KMS-11 (cell line): ENCODE measurements around the gene RPS6KA2.

Experiments used
- H2AFZ ChIP-seq: fragments of 200-600 bp; sonication (generic); 2 replicates; pipeline ENCODE4 v1.6.1; 2016; ENCODE audit warnings: antibody characterized with exemption, mixed run types, low read depth
- H3K27ac ChIP-seq: fragments of 200-600 bp; sonication (generic); 2 replicates; pipeline ENCODE4 v1.6.1; 2016; ENCODE audit warnings: mild to moderate bottlenecking, mixed run types
- H3K27me3 ChIP-seq: fragments of 200-600 bp; sonication (generic); 2 replicates; pipeline ENCODE4 v1.6.1; 2017; ENCODE audit warnings: mild to moderate bottlenecking, low read depth, mixed run types, moderate library complexity; ENCODE audit not compliant: insufficient read depth
- H3K36me3 ChIP-seq: fragments of 200-600 bp; sonication (generic); 2 replicates; pipeline ENCODE4 v1.6.1; 2017; ENCODE audit warnings: mild to moderate bottlenecking, mixed run types; ENCODE audit not compliant: insufficient read depth
- H3K4me1 ChIP-seq: fragments of 200-600 bp; sonication (generic); 2 replicates; pipeline ENCODE4 v1.6.1; 2016; ENCODE audit warnings: mild to moderate bottlenecking, low read depth, mixed run types; ENCODE audit not compliant: poor library complexity, severe bottlenecking
- H3K4me2 ChIP-seq: fragments of 200-600 bp; sonication (generic); 2 replicates; pipeline ENCODE4 v1.7.0; 2016; ENCODE audit warnings: mild to moderate bottlenecking, mixed run types
- H3K4me3 ChIP-seq: fragments of 200-600 bp; sonication (generic); IDR thresholded peaks from 2 replicates; pipeline ENCODE4 v1.6.1; 2017; ENCODE audit warnings: low read depth, low read length, mixed read lengths; ENCODE audit not compliant: insufficient read depth
- H3K79me2 ChIP-seq: fragments of 200-600 bp; sonication (generic); 2 replicates; pipeline ENCODE4 v1.6.1; 2016; ENCODE audit warnings: low read depth, mixed run types; ENCODE audit not compliant: insufficient read depth
- H3K9ac ChIP-seq: fragments of 200-600 bp; sonication (generic); 2 replicates; pipeline ENCODE4 v1.6.1; 2016; ENCODE audit warnings: mild to moderate bottlenecking, mixed run types
- H4K20me1 ChIP-seq: fragments of 200-600 bp; sonication (generic); 2 replicates; pipeline ENCODE4 v1.6.1; 2016; ENCODE audit warnings: mild to moderate bottlenecking, mixed run types; ENCODE audit not compliant: insufficient read depth
- TF ChIP-seq, protein P1 (sequence below): fragments of 200-600 bp; sonication (generic); conservative IDR thresholded peaks from 2 replicates; pipeline ENCODE4 v1.6.1; 2017; ENCODE audit warnings: low read depth, mild to moderate bottlenecking, antibody characterized with exemption, low read length, moderate library complexity, mixed read lengths

The RPS6KA2 gene

DNA sequence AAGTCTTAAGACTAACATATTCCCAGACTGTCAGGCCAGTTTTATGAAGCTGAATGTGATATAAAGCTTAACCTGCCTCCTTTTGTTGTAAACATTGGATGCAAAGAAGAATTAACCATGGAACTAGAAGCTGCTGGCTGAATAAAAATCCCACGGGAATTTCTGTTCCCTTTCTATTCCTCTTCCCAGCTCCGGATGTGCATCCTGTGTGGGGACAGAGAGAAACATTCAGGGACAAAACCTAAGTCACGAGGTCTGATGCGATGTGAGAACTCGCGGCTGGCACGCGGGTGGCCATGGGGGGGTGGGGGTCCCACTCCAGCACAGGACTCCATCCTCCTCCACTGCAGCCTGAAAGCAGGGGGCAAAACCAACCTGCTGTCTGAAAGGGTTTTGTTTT, 72.7 kb downstream of the RPS6KA2 start:
- Histone ChIP-seq H2AFZ (no peak overlapping the region), H3K79me2 (no peaks in the 10 kb centered on the region), H3K9ac (no peak overlapping the region), H3K4me2 (no peak overlapping the region), H3K36me3 (no peaks in the 10 kb centered on the region), H3K27me3 (no peaks in the 10 kb centered on the region), H3K4me3 (no peak overlapping the region), H4K20me1 (no peaks in the 10 kb centered on the region), H3K27ac (no peak overlapping the region), H3K4me1 (no peaks in the 10 kb centered on the region)
- TF ChIP-seq, protein P1, sequence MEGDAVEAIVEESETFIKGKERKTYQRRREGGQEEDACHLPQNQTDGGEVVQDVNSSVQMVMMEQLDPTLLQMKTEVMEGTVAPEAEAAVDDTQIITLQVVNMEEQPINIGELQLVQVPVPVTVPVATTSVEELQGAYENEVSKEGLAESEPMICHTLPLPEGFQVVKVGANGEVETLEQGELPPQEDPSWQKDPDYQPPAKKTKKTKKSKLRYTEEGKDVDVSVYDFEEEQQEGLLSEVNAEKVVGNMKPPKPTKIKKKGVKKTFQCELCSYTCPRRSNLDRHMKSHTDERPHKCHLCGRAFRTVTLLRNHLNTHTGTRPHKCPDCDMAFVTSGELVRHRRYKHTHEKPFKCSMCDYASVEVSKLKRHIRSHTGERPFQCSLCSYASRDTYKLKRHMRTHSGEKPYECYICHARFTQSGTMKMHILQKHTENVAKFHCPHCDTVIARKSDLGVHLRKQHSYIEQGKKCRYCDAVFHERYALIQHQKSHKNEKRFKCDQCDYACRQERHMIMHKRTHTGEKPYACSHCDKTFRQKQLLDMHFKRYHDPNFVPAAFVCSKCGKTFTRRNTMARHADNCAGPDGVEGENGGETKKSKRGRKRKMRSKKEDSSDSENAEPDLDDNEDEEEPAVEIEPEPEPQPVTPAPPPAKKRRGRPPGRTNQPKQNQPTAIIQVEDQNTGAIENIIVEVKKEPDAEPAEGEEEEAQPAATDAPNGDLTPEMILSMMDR, result no peak

DNA sequence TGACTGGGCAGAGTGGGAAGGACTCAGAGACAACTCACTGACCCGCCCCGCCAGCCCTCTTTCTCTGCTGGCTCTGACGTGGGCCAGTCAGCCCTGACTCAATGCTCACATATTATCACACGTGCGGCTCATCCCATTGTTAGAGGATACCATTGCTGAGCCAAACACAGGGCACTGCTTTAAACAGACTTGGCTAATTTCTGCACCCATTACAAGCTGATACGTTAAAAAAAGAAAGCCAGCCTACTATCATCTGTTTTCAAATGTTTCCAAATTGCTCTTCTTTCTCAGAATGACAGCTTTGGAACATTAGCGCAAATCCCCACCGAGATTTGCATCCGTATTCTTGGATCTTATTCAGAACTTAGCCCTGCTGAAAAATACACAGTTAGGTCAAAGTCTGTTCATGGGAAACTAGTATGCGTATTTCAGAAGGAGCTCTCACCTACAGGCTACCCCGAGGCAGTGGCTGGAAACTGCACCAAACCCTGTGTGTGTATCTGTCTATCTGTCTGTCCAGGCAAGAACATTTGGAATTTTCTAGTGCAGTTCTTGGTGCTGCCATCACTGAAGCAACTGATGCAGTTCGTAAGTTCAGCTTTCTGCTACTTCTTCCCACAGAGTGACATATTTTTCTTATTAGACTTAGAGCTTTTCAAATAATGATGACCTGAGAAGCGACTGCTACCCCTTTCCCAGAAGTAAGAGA, 73.3 kb downstream of the RPS6KA2 start:
- H3K27me3 ChIP-seq, result no peaks in the 10 kb centered on the region
- no peaks in the 10 kb centered on the region for H3K79me2 ChIP-seq
- TF ChIP-seq, protein P1, result no peak
- no peaks in the 10 kb centered on the region for H3K4me1 ChIP-seq
- H3K27ac ChIP-seq, result no peak overlapping the region
- no peaks in the 10 kb centered on the region for H3K36me3 ChIP-seq
- no peak overlapping the region for H3K4me3 ChIP-seq
- no peak overlapping the region for H3K4me2 ChIP-seq
- no peaks in the 10 kb centered on the region for H4K20me1 ChIP-seq
- no peak overlapping the region for H2AFZ ChIP-seq
- H3K9ac ChIP-seq, result no peak overlapping the region

- Histone ChIP-seq H3K27ac (no peak overlapping the region), H3K27me3 (no peaks in the 10 kb centered on the region), H3K4me3 (no peak overlapping the region), H3K4me1 (no peaks in the 10 kb centered on the region), H3K4me2 (no peak overlapping the region), H3K36me3 (no peaks in the 10 kb centered on the region), H3K79me2 (no peaks in the 10 kb centered on the region), H4K20me1 (no peaks in the 10 kb centered on the region), H3K9ac (no peak overlapping the region), H2AFZ (no peak overlapping the region)
- TF ChIP-seq, protein P1, result no peak
Observed at GRCh38 chr6:166552600-166552999, 74.5 kb downstream of the RPS6KA2 start.

GRCh38 chr6:166551754-166552495, 75.1 kb downstream of the RPS6KA2 start:
- H3K9ac ChIP-seq, result no peak overlapping the region
- H3K27me3 ChIP-seq, result no peaks in the 10 kb centered on the region
- no peaks in the 10 kb centered on the region for H3K36me3 ChIP-seq
- no peak overlapping the region for H3K27ac ChIP-seq
- H3K4me3 ChIP-seq, result no peak overlapping the region
- TF ChIP-seq, protein P1, result no peak
- H4K20me1 ChIP-seq, result no peaks in the 10 kb centered on the region
- no peak overlapping the region for H3K4me2 ChIP-seq
- no peak overlapping the region for H2AFZ ChIP-seq
- H3K4me1 ChIP-seq, result no peaks in the 10 kb centered on the region
- no peaks in the 10 kb centered on the region for H3K79me2 ChIP-seq
